Measurements from ENCODE around the gene SLC38A1. TPM values are rescaled to one million over a fixed set of nuclear protein-coding genes. Genes with fewer than 3 reads are reported as not detected.
A peak's percentile ranks its signal among the peaks of the same experiment; 100 is the strongest.

SLC38A1 gene
- total and polyA plus RNA-seq, 8 donors, result 23.6 to 67.5 (median 29.2) TPM

DNA sequence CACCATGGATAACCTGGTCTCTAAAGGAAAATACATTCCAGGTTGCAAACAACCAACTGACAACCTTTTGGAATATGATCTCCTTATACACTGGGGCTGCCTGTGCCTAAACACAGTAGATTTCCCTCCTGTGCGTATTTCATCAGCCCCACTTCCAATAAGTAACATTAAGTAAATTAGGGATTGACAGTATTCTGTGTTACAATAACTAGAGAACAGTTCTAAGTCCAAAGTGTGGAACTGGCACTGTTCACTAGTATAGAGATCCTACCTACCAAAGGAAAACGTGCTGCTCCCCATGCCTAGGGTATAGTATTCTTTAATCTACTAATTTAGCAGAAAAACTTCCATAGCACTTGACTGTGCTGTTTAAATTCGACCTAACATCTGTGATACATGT lies 82.8 kb downstream of the SLC38A1 start:
- no peak for ATAC-seq
- no peak for DNase-seq
- Histone ChIP-seq H3K27ac (no peak overlapping the region), H3K27me3 (no peaks in the 10 kb centered on the region), H3K4me3 (no peak overlapping the region), H3K4me1 (no peaks in the 10 kb centered on the region), H3K36me3 (no peaks in the 10 kb centered on the region), H3K9me3 (no peaks in the 10 kb centered on the region)
- intact Hi-C loops (cut with DNase I), result no loop called here
- TF ChIP-seq, protein P1, sequence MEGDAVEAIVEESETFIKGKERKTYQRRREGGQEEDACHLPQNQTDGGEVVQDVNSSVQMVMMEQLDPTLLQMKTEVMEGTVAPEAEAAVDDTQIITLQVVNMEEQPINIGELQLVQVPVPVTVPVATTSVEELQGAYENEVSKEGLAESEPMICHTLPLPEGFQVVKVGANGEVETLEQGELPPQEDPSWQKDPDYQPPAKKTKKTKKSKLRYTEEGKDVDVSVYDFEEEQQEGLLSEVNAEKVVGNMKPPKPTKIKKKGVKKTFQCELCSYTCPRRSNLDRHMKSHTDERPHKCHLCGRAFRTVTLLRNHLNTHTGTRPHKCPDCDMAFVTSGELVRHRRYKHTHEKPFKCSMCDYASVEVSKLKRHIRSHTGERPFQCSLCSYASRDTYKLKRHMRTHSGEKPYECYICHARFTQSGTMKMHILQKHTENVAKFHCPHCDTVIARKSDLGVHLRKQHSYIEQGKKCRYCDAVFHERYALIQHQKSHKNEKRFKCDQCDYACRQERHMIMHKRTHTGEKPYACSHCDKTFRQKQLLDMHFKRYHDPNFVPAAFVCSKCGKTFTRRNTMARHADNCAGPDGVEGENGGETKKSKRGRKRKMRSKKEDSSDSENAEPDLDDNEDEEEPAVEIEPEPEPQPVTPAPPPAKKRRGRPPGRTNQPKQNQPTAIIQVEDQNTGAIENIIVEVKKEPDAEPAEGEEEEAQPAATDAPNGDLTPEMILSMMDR (IDR thresholded peaks at IDR 0.05), result no peak

DNA sequence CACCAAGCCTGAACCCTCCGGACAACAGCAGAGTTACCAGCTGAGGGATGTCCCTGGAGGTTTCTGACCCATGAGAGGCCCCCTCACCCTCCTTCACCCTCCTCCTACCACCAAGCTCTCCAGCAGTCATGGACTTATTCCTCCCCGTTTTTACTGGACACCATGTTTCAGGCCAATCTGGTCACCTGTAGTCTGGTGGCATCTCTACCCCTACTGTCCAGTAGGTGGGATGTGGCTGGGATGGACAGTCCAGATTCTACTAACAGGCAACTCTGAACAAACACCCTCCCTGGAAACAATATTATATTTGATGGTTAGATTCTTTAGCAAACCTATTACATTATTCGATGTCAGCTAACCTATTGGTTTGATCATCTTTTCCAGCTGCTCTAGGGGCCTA lies 83.2 kb downstream of the SLC38A1 start:
- intact Hi-C loops (cut with DNase I), result no loop called here
- Histone ChIP-seq H3K4me3 (no peak overlapping the region), H3K27me3 (no peaks in the 10 kb centered on the region), H3K27ac (no peak overlapping the region), H3K9me3 (no peaks in the 10 kb centered on the region), H3K4me1 (no peaks in the 10 kb centered on the region), H3K36me3 (no peaks in the 10 kb centered on the region)
- ATAC-seq (no peak), DNase-seq (no peak)
- TF ChIP-seq, protein P1 (IDR thresholded peaks at IDR 0.05), result no peak

DNA sequence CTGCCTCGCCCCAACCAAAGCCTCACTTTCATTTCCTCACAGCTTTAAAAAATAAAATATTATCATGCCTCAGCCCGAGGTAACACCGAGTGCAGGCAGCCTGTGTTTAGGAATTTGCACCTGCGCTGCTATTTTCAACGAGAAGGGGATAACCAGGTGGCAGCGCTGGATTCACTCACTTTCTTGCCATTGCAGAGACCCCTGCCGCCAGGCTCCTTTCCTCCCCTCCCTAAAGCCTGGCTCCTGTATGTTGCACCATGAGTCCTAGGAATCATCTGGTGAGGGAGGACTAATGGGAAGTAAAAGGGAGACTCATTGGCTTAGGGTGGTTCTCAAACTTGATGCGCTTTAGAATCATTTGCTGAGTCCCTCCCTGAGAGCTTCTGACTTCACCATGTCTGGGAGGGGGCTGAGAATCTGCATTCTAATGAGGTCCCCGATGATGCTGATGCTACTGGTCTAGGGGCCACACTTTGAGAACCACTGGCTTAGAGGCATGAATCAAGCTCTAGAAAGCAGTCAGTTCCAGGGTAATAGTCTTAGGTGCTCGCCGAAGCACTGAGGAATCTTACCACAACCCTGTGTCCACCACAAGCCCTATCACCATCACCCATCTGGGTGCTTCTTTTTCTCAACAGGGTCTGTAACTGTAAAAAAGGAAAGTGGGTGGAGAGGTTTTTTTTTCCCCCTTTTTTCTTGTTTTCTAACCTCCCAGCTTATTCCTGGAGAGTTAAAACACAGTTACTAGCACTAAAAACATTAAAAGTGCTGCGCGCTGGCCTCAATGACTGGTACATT lies 83.8 kb downstream of the SLC38A1 start:
- H3K36me3 ChIP-seq, result no peaks in the 10 kb centered on the region
- intact Hi-C loops (cut with DNase I), result no loop called here
- ATAC-seq, result no peak
- no peak for DNase-seq
- H3K27me3 ChIP-seq, result no peaks in the 10 kb centered on the region
- no peaks in the 10 kb centered on the region for H3K4me1 ChIP-seq
- TF ChIP-seq, protein P1 (IDR thresholded peaks at IDR 0.05), result no peak
- no peak overlapping the region for H3K4me3 ChIP-seq
- no peak overlapping the region for H3K27ac ChIP-seq
- no peaks in the 10 kb centered on the region for H3K9me3 ChIP-seq

DNA sequence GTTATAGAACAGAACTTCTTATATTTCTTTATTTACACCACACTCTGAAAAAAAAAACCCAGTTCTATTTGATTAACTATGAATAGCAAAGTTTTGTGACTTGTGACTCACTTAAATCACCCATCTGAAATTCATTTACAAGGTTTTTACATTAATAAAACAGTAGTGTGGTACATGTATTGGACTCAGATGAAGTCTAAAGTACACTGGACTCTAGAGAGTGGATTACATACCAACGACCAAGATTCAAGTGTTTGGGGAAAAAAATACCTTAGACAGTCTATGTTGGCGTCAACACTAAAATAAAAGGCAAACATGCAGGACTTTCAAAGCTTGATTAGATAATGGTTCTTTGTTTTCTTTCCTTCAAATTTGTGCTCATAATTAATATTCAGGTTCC lies 85.7 kb downstream of the SLC38A1 start:
- Histone ChIP-seq H3K4me3 (no peak overlapping the region), H3K9me3 (no peaks in the 10 kb centered on the region), H3K27me3 (no peaks in the 10 kb centered on the region), H3K4me1 (no peaks in the 10 kb centered on the region), H3K27ac (no peak overlapping the region), H3K36me3 (no peaks in the 10 kb centered on the region)
- TF ChIP-seq, protein P1 (IDR thresholded peaks at IDR 0.05), result no peak
- DNase-seq (no peak), ATAC-seq (peak; percentile 37)
- intact Hi-C loops (cut with DNase I), result no loop called here

DNA sequence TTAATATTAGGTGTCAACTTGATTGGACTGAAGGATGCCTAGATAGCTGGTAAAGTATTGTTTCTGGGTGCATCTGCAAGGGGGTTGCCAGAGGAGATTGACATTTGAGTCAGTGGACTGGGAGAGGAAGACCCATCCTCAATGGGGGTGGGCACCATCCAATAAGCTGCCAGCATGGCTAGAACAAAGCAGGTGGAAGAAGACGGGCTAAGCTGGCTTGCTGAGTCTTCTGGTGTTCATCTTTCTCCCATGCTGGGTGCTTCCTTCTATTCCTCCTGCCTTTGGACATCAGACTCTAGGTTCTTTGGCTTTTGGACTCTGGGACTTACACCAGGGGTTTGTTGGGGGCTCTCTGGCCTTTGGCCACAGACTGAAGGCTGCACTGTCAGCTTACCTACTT lies 87.4 kb downstream of the SLC38A1 start:
- peaks cover 0 to 7% of the 10 kb centered on the region in 2 donors for H3K4me1 ChIP-seq
- TF ChIP-seq, protein P1 (IDR thresholded peaks at IDR 0.05), result no peak
- DNase-seq (no peak), ATAC-seq (no peak)
- intact Hi-C loops (cut with DNase I), result no loop called here
- H3K4me3 ChIP-seq, result no peak overlapping the region
- H3K36me3 ChIP-seq, result no peaks in the 10 kb centered on the region
- no peaks in the 10 kb centered on the region for H3K9me3 ChIP-seq
- H3K27ac ChIP-seq, result no peak overlapping the region
- no peaks in the 10 kb centered on the region for H3K27me3 ChIP-seq
